BE2C (cell line): Measurements from ENCODE around the gene SPATS2.

ENCODE experiments used
- DNase-seq: peaks from one replicate; pipeline ENCODE4 v3.0.0-alpha.2; 2020
- H3K27me3 ChIP-seq: fragments of 250-450 bp; sonication (Bioruptor Pico); 2 replicates; pipeline ENCODE4 v1.5.1; 2020; ENCODE audit warnings: mild to moderate bottlenecking
- H3K36me3 ChIP-seq: fragments of 250-450 bp; sonication (Bioruptor Pico); 2 replicates; pipeline ENCODE4 v1.5.1; 2020; ENCODE audit warnings: mild to moderate bottlenecking
- H3K4me1 ChIP-seq: fragments of 250-450 bp; sonication (Bioruptor Pico); 2 replicates; pipeline ENCODE4 v1.5.1; 2020
- H3K4me3 ChIP-seq: 2 replicates; pipeline ENCODE4 v1.5.1; 2011; ENCODE audit warnings: low read depth, low read length
- H3K9me3 ChIP-seq: fragments of 250-450 bp; sonication (Bioruptor Pico); 2 replicates; pipeline ENCODE4 v1.5.1; 2020
- TF ChIP-seq, protein P1 (sequence below): IDR thresholded peaks from 2 replicates; pipeline ENCODE4 v1.5.1; 2012; ENCODE audit warnings: mild to moderate bottlenecking, low read depth, low read length

Gene SPATS2

DNA sequence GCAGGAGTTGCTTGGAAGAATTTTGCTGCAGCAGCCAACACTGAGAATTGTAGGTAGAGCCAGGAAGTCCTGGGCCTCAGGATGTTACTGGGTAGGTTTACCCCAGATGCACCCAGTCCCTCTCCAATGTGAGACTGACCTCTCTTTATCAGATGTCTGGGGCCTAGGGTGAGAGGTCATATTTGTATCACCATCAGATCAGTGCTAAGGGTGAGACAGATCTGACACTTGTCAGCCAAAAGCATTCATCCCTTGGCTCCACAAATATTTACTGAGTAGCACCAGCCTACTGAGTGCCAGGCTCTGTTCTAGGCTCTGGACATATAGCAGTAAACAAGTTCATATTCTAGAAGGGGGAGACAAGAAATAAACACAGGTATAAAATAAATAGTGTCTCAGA is 39.9 kb upstream of the SPATS2 start:
- H3K36me3 ChIP-seq = peaks cover 42% of the 10 kb centered on the region
- no peaks in the 10 kb centered on the region for H3K9me3 ChIP-seq
- H3K4me3 ChIP-seq = no peak overlapping the region
- DNase-seq = no peak
- H3K4me1 ChIP-seq = peaks cover 8% of the 10 kb centered on the region
- no peaks in the 10 kb centered on the region for H3K27me3 ChIP-seq
- TF ChIP-seq, protein P1, sequence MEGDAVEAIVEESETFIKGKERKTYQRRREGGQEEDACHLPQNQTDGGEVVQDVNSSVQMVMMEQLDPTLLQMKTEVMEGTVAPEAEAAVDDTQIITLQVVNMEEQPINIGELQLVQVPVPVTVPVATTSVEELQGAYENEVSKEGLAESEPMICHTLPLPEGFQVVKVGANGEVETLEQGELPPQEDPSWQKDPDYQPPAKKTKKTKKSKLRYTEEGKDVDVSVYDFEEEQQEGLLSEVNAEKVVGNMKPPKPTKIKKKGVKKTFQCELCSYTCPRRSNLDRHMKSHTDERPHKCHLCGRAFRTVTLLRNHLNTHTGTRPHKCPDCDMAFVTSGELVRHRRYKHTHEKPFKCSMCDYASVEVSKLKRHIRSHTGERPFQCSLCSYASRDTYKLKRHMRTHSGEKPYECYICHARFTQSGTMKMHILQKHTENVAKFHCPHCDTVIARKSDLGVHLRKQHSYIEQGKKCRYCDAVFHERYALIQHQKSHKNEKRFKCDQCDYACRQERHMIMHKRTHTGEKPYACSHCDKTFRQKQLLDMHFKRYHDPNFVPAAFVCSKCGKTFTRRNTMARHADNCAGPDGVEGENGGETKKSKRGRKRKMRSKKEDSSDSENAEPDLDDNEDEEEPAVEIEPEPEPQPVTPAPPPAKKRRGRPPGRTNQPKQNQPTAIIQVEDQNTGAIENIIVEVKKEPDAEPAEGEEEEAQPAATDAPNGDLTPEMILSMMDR = no peak

DNA sequence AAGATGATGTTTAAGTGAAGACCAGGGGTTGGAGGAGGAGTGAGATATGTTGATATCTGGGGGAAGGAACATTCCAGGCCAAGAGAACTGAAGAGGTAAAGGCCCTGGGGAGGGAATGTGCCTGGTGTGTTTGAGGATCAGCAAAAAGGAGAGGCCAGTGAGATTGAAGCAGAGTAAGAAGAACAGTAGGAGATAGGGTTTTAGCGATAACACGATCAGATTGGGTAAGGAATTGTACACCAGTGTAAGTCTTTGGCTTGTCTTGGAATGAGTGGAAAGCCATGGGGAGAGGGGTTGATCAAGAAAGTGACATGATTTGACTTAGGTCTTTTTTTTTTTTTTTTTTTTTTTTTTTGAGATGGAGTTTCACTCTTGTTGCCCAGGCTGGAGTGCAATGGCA is 39.4 kb upstream of the SPATS2 start:
- no peak for DNase-seq
- Histone ChIP-seq H3K4me1 (peaks cover 8% of the 10 kb centered on the region), H3K27me3 (no peaks in the 10 kb centered on the region), H3K4me3 (no peak overlapping the region), H3K36me3 (peaks cover 42% of the 10 kb centered on the region), H3K9me3 (no peaks in the 10 kb centered on the region)
- TF ChIP-seq, protein P1 = no peak

DNA sequence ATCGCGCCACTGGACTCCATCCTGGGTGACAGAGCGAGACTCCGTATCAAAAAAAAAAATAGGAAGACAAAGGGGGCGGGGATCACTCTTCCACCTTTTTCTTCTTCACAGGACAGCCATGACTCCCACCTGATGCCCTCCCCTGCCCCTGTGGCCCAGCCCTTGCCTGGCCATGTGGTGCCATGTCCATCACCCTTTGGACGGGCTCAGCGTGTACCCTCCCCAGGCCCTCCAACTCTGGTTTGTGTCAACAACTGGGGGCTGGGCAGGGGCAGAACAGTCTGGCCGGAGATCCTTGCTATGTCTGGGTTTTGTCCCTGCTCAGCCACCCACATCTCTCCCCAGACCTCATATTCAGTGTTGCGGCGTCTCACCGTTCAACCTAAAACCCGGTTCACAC is 38.4 kb upstream of the SPATS2 start:
- DNase-seq = no peak

GRCh38 chr12:49330032-49330619 is 37.1 kb upstream of the SPATS2 start:
- no peaks in the 10 kb centered on the region for H3K9me3 ChIP-seq
- no peak for DNase-seq
- H3K4me3 ChIP-seq = no peak overlapping the region
- H3K4me1 ChIP-seq = peaks cover 8% of the 10 kb centered on the region
- peaks cover 42% of the 10 kb centered on the region for H3K36me3 ChIP-seq
- TF ChIP-seq, protein P1 = no peak
- no peaks in the 10 kb centered on the region for H3K27me3 ChIP-seq

More for the DNA sequence above, 38.4 kb upstream of the SPATS2 start:
- Histone ChIP-seq H3K36me3 (peaks cover 42% of the 10 kb centered on the region), H3K4me3 (no peak overlapping the region), H3K27me3 (no peaks in the 10 kb centered on the region), H3K9me3 (no peaks in the 10 kb centered on the region), H3K4me1 (peaks cover 8% of the 10 kb centered on the region)
- TF ChIP-seq, protein P1 = no peak

- H3K4me3 ChIP-seq = no peak overlapping the region
- H3K4me1 ChIP-seq = peaks cover 8% of the 10 kb centered on the region
- H3K9me3 ChIP-seq = no peaks in the 10 kb centered on the region
- no peaks in the 10 kb centered on the region for H3K27me3 ChIP-seq
- no peak for DNase-seq
- H3K36me3 ChIP-seq = peaks cover 38% of the 10 kb centered on the region
- TF ChIP-seq, protein P1 = no peak
Measured at GRCh38 chr12:49330631-49331379, 36.5 kb upstream of the SPATS2 start.
